Activated T-helper 9 cell treated with anti-CD3 and anti-CD28 coated beads, Interleukin-2, amount 50 U/mL, for 16 hours (primary cell): ENCODE results near the gene DDX59.
A peak's percentile ranks its signal among the peaks of the same experiment; 100 is the strongest.

Experiments
- DNase-seq: peaks from one replicate; pipeline ENCODE4 v3.0.0-alpha.2; 2020; ENCODE audit warnings: low read depth

Gene DDX59

DNA sequence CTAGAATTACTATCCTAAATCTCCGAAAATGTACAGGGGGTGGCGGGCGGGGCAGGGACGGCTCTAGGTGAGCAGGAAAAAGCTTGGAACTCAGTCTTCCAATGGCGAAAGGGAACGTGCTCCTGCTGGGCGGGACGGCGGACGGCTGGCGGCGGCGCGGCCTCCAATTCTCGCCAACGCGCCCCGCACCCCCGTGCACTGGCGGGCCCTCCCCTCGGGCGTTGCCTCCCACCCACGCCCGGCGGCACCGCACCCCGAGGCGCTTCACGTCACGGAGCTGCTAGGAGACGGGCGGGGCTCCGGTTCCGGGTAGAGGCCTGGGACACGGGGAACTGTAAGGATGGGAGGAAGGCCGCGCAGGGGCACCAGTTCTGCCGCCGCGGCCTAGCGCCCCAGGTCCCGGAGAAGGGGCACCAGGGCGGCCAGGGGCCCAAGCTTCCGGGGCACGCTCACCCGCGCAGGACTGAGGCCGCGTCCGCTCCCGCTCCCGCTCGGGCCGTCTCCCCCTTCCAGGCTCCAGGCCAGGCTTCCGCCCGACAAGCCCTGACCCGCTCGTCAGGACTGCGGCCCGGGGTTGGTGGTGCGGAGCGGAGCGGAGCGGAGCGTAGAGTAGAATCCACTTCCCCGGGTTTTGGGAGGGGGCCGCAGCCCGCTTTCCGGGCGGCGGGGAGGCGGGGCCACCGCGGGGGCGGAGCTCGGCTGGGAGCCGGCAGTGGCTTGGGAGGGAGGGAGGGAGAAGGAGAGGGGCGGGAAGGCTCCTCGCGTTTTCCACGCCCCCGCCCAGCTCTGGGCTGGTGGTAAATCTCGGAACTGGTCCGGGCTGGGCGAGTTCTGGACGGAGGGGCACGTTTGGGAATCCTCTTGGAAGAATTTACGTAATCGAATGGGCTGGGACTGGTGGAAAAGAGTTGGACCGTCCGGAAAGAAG is at the start of gene DDX59:
TSS of gene DDX59 (minus strand) at position 594 of the 928 bp plus-strand sequence. CDS start 3,167 bp downstream, outside the sequence.
- DNase-seq, result peak; percentile 90

DNA sequence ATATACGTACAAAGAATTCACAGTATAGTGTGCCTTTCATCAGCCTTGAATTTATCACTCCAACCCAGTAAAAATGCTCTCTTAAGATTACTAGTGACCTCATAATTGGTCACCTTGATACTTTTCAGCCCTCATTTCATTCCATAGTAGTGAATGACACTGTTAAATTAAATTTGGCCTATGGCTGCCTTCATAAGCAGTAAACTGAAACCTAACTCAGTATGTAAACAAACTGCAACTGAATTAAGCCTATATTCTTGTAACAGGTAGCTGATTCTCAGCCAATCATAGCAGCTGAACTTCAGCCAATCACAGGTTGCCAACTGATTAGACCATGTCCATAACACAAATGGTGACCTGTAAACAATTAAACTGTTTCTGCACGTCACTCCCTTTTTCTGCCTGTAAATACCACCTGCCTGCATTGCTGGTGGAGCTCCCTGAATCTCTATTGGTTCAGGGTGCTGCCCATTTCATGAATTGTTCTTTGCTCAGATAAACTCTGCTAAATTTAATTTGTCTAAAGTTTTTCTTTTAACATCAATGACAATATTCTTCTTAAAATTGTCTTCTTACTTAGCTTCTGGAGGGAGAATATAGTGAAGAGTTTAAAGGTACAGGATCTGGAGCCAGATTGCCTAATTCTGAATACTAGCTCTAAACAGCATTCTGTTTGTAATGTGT is 44.9 kb upstream of the DDX59 start:
- DNase-seq, result no peak

DNA sequence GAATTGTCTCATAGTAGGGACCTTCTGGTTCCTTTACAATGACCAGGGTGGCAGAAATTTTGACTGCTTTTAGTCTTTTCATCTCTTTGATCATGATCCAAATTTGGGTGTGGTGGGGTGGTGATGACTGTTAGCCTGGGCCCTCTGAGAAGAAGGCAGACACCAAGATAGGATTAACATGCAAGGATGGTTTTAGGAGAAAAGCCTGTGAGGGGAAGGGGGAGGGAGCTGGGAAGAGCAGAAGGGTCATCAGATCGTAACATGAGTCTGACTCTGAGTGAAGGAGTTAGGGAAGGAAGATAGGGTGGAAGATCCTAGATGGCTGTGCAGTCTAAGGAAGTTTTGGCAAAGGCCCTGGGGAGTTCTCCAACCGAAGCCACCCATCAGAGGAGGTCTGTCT is 40.5 kb upstream of the DDX59 start:
- no peak for DNase-seq

DNA sequence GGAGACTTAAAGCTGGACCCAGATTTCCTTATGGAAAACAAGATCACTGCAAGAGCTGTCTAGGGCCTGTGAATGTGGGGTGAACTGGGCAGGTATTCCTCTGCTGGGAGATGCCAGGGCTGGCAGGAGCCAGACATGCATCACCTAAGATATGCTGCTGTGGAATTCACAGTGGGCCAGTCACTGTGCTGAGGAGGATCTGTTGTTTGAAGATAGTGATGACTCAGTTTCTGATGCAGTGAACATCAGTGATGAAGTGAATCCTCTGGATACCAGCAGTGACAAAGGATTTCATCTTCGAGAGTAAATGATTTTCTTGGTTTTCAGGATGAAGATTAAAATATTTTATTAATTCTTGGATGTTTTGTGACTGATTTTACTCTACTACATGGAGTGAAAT is 39.1 kb upstream of the DDX59 start:
- no peak for DNase-seq

DNA sequence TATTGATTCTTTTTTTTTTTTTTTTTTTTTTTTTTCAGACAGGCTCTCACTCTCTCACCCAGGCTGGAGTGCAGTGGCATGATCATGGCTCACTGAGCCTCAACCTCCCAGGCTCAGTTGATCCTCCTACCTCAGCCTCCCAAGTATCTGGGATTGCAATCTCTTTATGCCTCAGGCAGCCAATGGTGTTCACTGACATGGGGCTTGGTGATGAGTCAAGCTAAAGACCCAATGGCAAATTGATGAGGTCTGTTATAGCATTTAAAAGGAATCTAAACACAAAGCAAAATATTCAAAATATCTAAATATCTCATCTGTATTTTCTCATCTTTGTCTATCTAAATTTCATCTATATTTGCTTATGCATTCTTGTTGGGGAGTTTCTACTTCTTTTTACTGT is 38.5 kb upstream of the DDX59 start:
- DNase-seq, result no peak

DNA sequence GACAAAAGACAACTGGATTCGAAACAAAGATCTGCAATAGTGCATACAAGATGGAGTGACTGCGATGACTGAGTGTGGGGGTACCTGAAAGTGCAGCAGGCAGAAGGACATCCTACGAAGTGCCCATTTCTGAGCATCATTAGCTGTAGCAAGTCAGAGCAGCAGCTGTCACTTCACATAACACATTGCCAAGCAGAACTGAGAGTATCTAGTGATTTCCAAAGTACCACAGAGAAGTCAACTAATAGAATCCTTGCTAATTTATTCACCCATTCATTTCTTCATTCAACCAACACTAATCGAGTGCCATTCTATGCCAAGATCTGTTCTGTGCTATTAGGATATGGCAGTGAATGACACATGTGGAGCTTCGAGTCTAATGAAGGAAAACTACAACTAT is 37.4 kb upstream of the DDX59 start:
- no peak for DNase-seq

DNA sequence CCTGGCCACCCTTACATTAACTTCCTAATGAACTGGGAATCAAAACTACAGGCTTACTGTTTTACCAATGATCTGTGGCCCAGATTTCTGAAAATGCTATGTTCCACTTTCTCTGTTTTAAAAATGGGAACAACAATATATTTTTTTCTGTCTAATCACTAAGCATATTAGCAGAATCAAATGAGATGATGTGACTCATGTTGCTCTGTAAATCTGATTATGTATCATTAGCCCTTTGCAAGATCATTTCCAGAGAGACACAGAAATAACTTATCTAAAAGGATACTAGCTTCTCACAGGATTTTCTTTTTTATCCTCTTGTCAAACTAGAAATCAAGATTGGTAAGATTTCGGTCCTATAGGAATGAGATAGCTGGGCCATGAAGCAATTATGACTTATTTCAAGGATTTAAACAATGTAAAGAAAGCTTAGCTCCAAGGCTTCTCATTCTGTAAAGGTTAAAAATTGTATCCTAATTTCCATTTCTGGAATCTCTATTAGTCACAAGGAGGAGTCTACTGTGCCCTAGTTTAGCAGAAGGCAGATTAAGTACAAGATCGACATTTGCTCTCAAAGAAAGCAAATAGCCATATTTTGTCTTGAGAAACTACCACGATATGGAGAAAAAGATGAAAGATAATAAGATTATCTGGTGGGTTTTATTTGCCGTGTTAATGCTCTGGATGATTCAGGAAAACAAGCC is 36.6 kb upstream of the DDX59 start:
- no peak for DNase-seq

DNA sequence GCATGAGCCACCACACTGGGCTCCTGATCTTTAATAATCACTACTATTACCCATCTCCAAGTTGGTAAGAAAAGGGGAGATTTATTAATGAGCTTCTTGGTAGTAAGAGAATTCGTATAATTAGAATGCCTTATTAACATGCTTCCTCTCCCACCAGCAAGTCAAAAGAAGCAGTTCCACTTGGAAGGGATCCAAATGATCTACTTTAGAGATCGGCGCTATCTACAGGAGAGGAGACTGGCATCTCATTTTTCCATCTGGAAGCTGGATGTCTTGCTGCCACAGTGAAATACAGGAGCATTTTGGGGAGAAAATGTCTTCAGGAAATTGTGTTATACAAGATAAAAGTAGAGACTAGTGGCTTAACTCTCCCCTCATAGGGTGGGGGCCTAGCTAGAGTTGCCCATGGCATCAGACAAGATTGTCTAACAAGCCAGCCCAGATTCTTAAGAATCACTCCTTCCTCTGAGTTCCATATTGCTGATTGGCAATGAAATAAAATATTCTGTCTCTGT is 35.3 kb upstream of the DDX59 start:
- DNase-seq, result no peak

DNA sequence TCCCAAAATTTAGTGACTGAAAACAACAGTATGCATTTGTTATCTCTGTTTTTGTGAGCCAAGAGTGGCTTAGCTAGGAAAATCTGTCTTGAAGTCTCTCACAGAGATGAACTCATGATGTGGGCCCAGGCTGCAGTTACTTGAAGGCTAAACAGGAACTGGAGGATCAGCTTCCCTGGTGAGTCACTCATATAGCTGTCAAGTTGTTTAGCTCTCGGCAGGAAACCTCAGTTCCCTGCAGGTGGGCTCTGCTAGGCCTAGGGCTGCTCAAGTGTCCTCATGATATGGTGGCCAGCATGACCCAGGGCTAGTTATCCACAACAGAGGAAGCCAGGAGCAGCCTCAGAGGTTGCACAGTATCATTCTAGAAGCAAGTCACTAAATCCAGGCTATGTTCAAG is 30.2 kb upstream of the DDX59 start:
- no peak for DNase-seq

DNA sequence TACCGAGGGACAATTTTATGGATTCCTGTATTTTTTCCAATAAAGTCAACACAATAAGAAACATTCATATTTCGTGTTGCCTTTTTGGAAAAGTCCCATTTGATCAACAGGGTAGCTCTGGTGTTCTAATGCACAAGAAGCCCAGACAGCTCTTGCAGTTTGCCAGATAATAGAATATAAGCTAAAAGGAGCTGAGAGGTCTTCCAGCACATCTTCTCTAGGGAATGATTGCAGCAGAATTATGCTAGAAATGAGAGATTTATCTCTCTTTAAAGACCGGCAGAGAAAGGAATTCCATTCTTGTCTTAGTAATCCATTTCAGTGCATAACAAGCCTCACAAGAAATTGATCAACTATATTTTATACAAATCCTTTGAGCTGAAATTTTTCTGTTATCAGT is 25.0 kb upstream of the DDX59 start:
- no peak for DNase-seq

DNA sequence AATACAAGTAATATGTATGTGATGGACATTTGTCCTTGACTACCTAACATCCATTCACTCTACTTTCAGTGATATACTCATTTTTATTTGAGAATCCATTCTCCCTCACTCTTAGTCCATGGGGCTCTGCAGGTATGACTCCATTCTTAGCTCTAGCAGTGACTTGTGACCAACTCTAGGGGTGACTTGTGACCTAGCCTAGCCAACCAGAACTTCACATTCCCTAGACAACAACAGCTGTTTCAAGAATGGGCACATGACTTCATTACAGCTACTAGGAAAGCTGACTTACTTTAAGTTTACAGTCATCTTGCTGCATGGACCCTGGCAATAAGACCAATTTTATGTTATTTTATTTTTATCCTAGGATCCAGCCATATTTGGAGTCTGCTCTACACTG is 23.6 kb upstream of the DDX59 start:
- no peak for DNase-seq

DNA sequence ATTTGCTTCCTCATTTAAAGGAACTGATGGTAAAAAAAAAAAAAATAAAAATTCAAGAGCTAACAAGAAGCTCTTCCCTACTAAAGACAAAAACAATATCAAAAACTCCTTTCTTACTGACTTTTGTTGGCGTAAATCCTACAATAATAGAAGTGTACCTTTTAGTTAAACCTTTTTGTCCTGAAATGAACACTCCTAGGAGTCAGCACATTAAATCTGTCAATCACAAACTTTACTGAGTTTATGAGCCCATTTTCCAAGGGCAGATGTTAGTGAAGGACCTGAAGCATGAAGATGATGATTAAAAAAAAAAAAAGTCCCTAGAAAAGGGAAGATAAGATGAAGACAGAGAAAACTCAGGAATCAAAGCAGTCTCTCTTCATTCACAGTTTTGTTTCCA is 22.6 kb upstream of the DDX59 start:
- no peak for DNase-seq

DNA sequence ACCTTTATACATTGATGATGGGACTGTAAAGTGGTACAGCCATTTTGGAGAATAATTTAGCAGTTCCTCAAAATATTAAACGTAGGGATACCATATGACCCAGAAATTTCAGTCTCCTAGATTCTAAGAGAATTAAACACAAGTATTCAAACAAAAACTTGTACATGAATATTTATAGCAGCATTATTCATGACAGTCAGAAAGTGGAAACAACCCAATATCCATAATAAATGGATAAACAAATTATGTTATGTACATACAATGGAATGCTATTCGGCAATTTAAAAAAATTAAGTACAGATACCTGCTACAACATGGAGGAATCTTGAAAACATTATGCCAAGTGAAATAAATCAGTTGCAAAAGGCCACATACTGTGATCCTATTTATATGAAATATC is 16.9 kb upstream of the DDX59 start:
- no peak for DNase-seq

DNA sequence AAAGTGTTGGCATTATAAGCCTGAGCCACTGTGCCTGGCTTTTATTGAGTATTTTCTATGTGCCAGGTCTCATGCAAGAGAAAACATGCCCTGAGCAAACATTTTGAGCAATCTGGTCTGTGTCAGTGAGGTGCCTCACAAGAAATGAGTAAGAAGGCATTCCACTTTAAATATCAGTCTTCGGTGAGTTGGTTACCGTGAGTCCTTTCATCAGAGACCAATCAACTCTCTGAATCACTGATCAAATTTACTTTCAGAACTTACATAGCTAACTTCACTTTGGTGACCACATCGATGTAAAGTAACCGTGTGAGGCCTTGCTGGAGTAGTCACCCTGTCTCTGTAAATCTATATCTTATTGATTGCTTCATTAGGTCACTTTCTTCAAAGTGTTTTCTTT is 14.3 kb upstream of the DDX59 start:
- no peak for DNase-seq

DNA sequence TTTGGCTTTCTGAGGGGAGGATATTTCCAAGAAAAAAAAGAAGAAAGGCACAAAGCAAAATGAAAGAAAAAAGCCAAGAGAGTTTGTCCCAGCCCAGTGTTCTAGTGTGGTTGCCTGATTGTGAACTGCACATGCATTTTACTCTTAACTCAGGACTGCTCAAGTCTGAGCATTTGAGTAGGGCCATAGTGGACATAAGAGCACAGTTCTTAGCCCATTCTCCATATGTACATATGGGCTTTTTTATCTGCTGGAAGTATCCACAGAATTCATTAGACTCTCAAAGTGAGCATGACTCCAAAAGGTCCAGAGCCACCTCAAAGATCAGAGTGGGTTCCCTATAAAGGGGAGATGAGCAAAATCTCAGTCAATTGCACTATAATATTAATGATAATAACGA is 13.6 kb upstream of the DDX59 start:
- no peak for DNase-seq

DNA sequence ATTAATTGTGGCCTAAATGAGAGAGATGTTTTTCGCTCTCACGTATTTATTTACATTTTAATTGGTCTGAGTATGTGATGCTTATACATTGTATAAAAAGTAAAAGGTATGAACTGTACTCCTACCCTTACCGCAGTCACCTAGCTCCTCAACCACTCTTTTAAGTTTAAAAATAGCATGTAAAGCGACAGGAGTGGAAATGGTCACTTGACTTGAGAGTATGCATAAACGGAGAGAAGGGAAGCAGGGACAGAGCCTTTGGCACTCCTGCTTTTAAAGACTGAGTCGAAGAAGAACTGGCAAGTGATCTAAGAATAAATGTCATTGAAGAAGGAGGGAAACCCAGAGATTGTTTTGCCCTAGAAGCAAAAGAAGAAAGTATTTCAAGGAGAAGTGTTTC is 11.5 kb upstream of the DDX59 start:
- no peak for DNase-seq

DNA sequence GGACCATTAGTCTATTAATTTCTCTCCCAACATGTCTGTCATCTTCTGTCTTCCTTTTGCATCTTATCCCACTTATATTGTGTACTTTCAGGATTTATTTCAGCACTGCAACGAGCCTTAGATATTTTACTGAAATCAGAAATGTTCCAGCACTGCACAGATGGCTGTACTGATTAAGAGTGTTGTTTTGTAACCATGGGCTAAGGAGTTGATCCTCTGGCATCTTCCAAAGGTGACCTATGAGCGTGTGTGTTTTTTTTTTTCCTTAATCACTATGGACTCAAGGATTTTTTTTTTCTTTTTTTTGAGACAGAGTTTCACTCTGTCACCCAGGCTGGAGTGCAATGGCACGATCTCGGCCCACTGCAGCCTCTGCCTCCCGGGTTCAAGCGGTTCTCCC is 7.1 kb upstream of the DDX59 start:
- no peak for DNase-seq

DNA sequence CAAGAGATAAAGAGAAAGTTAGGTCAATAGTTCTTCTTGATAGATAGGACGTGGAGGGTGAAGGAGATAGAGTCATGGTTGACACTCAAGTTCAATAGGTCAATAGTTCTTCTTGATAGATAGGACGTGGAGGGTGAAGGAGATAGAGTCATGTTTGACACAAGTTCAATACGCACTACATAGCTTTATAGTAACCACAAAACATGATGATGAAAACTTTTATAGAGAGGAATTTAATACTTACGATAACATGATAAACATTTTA is 5.8 kb upstream of the DDX59 start:
- no peak for DNase-seq

DNA sequence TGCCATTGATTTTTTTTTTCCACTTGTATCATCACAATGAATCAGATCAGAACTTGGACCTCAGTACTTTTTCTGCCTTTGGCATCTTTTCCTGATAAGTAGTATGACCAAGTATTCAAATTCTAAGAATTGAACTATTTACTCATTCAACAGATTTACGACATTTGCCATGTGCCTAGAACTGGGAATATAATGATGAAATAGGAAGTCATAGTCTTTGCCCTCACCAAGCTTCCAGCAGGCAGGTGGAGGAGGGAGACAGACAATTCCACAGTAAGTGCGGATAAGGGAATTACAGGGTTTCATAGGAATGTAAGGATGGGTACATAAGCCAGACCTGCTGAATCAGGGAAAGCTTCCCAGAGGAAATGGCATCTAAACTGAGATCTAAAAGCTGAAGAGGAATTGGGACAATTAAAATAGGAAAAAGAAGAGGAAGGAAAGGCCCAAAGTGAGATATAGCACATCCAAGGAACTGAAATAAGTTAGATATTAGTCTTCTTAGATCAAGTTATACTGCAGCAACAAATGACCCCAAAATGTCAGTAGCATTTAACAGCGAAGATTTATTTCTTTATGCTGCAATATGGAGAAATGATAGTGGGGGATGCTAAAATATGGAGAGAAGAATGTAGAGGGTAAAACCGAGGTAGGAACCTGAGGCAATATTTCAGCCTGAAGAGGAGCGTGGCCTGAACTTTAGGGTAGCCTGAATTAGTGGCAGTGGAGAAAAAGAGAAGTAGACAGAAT is 5.3 kb upstream of the DDX59 start:
- DNase-seq, result no peak

DNA sequence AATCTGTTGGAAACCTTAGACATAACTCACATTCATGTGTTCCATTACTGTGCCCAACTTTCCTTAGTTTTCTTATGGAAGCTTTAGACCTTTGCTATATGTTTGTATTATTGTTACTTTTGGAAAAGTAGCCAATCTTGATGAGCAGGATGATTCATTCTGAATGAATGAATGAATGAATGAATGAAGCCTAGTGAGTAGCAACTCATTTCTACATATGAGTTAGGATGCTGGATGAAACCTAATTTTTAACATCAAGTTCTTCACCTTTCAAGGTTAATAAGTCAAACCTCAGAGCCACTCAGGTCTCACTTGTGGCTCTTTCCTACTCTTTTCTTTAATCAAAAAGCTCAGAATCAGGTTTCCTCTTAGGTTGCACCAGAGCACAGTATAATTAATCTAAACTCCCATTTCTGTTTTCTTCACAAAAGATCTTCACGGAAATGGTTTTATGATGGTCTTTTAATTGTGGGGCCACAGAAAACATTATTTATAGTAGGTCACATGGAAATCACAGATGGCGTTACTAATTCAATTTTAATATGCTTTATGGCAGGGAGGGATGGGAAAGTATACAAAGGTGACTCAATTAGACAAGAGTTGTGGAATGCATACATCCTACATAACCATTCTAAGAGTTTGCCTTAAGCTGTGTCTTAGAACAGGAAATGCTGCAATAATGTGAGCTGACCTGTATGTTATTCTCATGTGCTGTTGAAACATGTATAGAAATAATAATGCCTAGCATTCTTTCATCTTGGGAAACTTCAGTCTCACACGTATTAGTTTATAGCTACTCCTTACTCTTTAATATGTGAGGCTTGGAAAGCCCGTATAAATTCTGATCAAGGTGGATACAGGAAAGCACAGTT is 4.5 kb upstream of the DDX59 start:
- no peak for DNase-seq

DNA sequence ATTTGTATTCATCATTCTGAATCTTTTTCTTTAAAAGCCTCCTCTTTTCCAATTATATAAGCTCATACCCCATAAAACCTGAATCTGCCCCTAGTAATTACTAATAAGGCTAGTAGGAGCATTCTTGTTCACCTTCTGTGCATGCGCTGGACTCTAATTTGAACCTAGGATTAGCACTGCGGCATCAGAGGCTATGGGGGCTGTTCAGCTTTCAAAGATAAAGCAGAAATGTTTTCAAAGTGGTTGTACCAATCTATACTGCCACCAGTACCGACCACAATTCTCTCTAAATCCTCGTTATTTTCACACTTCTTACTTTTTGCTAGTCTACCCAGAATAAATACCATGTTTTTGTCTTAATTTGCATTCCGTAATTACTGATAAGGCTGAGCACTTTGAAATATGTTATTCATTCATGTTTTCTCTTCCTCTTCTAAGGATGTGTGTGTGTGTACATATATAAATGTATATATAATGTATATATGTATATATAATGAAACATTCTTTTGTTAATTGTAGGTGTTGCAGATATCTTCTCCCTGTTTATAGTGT is 1.6 kb upstream of the DDX59 start:
- DNase-seq, result no peak
